HCT116 (cell line): ENCODE data around the gene KNCN. TPM values are rescaled to one million over a fixed set of nuclear protein-coding genes. Genes with fewer than 3 reads are reported as not detected.

Experiments used
- ATAC-seq: fragments of 200-7000 bp; cut with Tn5 transposase; 2 replicates; pipeline ENCODE4 v1.9.1; 2020; ENCODE audit warnings: mild to moderate bottlenecking, moderate library complexity
- BruUV-seq: library from RNA; stranded (reverse); fragments of 400-500 nt; replicated peaks from 2 replicates; lab custom pipeline; 2021; lab: Mats Ljungman, UMichigan
- CTCF ChIA-PET: fragments of 300-600 bp; sonication (Branson Sonifier 250); formaldehyde crosslinking; loops from one replicate; lab custom pipeline; 2021; ENCODE audit warnings: antibody characterized with exemption; lab: Charles Lee
- POLR2A ChIA-PET: fragments of 300-600, 350-600 bp; sonication (Branson Sonifier 250); formaldehyde crosslinking; loops from one replicate; lab custom pipeline; 2021; ENCODE audit warnings: antibody characterized with exemption; lab: Charles Lee
- RAD21 ChIA-PET, 2 experiments: fragments of 300-600 bp; sonication (Branson Sonifier 250); formaldehyde crosslinking; loops; one replicate each; lab custom pipeline; 2023; ENCODE audit warnings: low total read pairs in 2 of 2; ENCODE audit not compliant: uncharacterized antibody in 2 of 2, unreplicated experiment in 2 of 2, low non-redundant PET in 1 of 2; lab: Charles Lee
- DNase-seq: peaks from one replicate; pipeline ENCODE4 v3.0.0-alpha.2; 2010; ENCODE audit warnings: low read depth, low spot score
- H2AFZ ChIP-seq: fragments of 200-600 bp; shearing (Covaris generic), sonication (generic); 2 replicates; pipeline ENCODE4 v1.6.1; 2017; ENCODE audit warnings: low read depth, mixed run types, mixed read lengths, antibody characterized with exemption, low read length; ENCODE audit not compliant: poor library complexity, severe bottlenecking
- H3K27ac ChIP-seq: 2 replicates; pipeline ENCODE4 v1.5.1; 2012; ENCODE audit warnings: low read depth, low read length
- H3K27me3 ChIP-seq: fragments of 200-600 bp; sonication (generic); 2 replicates; pipeline ENCODE4 v1.6.1; 2016; ENCODE audit warnings: mixed run types, low read length, mixed read lengths; ENCODE audit not compliant: insufficient read depth
- H3K36me3 ChIP-seq, 2 experiments: fragments of 200-500 bp in 1 of 2; fragments of 200-600 bp in 1 of 2; sonication (Bioruptor generic) in 1 of 2; sonication (generic) in 1 of 2; 2 replicates each; pipeline versions ENCODE4 v1.5.1 to v1.6.1; 2014 to 2016; ENCODE audit warnings: low read length in 2 of 2, inconsistent platforms in 1 of 2, mixed read lengths in 1 of 2, mixed run types in 1 of 2; ENCODE audit not compliant: insufficient read depth in 2 of 2, control insufficient read depth in 1 of 2
- H3K4me1 ChIP-seq, 2 experiments: fragments of 200-600 bp in 1 of 2; sonication (generic) in 1 of 2; 2 replicates each; pipeline versions ENCODE4 v1.5.1 to v1.6.1; 2012 to 2017; ENCODE audit warnings: low read length in 2 of 2, inconsistent platforms in 1 of 2, mild to moderate bottlenecking in 1 of 2, mixed read lengths in 1 of 2, mixed run types in 1 of 2, moderate library complexity in 1 of 2; ENCODE audit not compliant: insufficient read depth in 2 of 2, control insufficient read depth in 1 of 2
- H3K4me2 ChIP-seq: fragments of 200-600 bp; sonication (generic); 2 replicates; pipeline ENCODE4 v1.6.1; 2017; ENCODE audit warnings: mixed run types, low read length, mixed read lengths
- H3K4me3 ChIP-seq, 2 experiments: fragments of 200-600 bp in 1 of 2; sonication (generic) in 1 of 2; replicated peaks in 1 of 2; 2 replicates each; pipeline ENCODE4 v1.5.1; 2011 to 2016; ENCODE audit warnings: low read length in 2 of 2, control low read depth in 1 of 2, low read depth in 1 of 2, mild to moderate bottlenecking in 1 of 2, mixed read lengths in 1 of 2, mixed run types in 1 of 2
- H3K79me2 ChIP-seq: fragments of 200-600 bp; sonication (generic); 2 replicates; pipeline ENCODE4 v1.6.1; 2017; ENCODE audit warnings: mild to moderate bottlenecking, mixed run types, low read length, moderate library complexity, mixed read lengths; ENCODE audit not compliant: insufficient read depth
- H3K9ac ChIP-seq: fragments of 200-600 bp; sonication (generic); 2 replicates; pipeline ENCODE4 v1.6.1; 2016; ENCODE audit warnings: low read length, mixed read lengths
- H3K9me2 ChIP-seq: fragments of 200-600 bp; sonication (generic), shearing (Covaris generic); 2 replicates; pipeline ENCODE4 v1.6.1; 2017; ENCODE audit warnings: mixed run types, mild to moderate bottlenecking, moderate library complexity; ENCODE audit not compliant: insufficient read depth
- H3K9me3 ChIP-seq, 2 experiments: fragments of 200-500 bp in 1 of 2; fragments of 200-600 bp in 1 of 2; sonication (Bioruptor generic) in 1 of 2; sonication (generic) in 1 of 2; 2 replicates each; pipeline ENCODE4 v1.6.1; 2014 to 2017; ENCODE audit warnings: low read length in 2 of 2, mixed read lengths in 2 of 2, inconsistent platforms in 1 of 2, low read depth in 1 of 2, mild to moderate bottlenecking in 1 of 2, mixed run types in 1 of 2, moderate library complexity in 1 of 2; ENCODE audit not compliant: control insufficient read depth in 1 of 2, insufficient read depth in 1 of 2
- H4K20me1 ChIP-seq: fragments of 200-600 bp; sonication (generic), shearing (Covaris generic); 2 replicates; pipeline ENCODE4 v1.6.1; 2017; ENCODE audit warnings: mixed run types, mild to moderate bottlenecking, moderate library complexity; ENCODE audit not compliant: insufficient read depth
- SP1 ChIP-seq: IDR thresholded peaks from 2 replicates; pipeline ENCODE4 v1.6.1; 2012; ENCODE audit warnings: low read depth
- intact Hi-C: fragments of 100-400 bp; cut with micrococcal nuclease; formaldehyde crosslinking; loops from 2 replicates; pipeline ENCODE4 v1.10.0; 2022
- total RNA-seq: library from RNA; stranded (reverse); gene quantifications from one replicate; pipeline ENCODE4 v1.2.1, GENCODE V29; 2021; ENCODE audit not compliant: unreplicated experiment
- TF ChIP-seq, protein P1 (sequence below), 3 experiments: fragments of 200-600 bp in 1 of 3; sonication (generic) in 1 of 3; IDR thresholded peaks in 2 of 3; conservative IDR thresholded peaks in 1 of 3; 2 replicates each; pipeline ENCODE4 v1.5.1; 2012 to 2017; ENCODE audit warnings: low read depth in 2 of 3, low read length in 2 of 3, antibody characterized with exemption in 1 of 3, borderline replicate concordance in 1 of 3, control low read depth in 1 of 3, mild to moderate bottlenecking in 1 of 3, mixed read lengths in 1 of 3, mixed run types in 1 of 3, moderate library complexity in 1 of 3; ENCODE audit not compliant: insufficient read depth in 1 of 3

Gene KNCN
- total RNA-seq, 1 experiment from 2014 or later, result not detected

DNA sequence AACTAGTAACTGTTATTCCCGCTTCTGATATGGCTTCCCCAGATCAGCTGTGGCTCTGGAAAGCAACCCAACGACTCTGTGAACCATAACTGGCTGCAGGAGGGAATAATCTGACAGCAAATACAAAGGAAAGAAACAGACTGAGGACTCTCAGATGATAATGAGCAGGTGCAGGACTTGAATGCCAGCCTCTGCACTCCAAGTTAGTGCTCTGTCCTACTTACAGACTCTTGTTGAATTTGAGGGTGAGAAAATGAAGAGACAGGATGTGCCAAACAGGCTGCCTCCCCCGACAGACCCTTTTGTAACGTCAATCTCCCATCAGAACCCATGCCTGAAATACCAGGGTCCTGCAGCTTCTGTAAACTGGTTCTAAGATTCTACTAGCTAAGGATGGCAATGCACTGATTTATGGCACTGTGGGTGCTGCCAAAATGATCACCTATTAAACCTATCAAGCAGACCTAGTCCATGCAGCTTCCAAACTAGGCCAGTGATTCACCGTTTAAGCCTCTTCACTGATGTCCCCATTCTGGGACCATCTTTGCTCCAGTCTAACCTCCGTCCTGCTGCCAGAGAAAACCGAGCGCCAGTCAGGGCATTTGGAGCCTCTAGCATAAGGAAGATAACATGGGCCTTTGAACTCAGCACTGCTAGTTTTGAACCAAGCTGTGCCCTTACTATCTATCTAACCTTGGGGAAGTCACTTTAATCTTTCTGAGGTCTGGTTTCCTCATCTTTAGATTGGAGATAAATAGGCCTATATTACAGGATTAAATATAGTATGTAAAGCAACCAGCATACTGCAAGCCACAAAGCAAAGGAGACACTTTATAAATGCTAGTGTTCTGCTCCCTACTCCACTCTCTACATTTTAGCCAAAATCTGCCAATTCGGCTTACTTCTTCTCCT, 47.9 kb upstream of the KNCN start (continued):
- TF ChIP-seq, protein P1, sequence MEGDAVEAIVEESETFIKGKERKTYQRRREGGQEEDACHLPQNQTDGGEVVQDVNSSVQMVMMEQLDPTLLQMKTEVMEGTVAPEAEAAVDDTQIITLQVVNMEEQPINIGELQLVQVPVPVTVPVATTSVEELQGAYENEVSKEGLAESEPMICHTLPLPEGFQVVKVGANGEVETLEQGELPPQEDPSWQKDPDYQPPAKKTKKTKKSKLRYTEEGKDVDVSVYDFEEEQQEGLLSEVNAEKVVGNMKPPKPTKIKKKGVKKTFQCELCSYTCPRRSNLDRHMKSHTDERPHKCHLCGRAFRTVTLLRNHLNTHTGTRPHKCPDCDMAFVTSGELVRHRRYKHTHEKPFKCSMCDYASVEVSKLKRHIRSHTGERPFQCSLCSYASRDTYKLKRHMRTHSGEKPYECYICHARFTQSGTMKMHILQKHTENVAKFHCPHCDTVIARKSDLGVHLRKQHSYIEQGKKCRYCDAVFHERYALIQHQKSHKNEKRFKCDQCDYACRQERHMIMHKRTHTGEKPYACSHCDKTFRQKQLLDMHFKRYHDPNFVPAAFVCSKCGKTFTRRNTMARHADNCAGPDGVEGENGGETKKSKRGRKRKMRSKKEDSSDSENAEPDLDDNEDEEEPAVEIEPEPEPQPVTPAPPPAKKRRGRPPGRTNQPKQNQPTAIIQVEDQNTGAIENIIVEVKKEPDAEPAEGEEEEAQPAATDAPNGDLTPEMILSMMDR (IDR thresholded peaks at IDR 0.05 in 2 of 3, conservative IDR thresholded peaks at IDR 0.05 in 1 of 3; ENCODE audit: borderline replicate concordance in 1 of 3, insufficient read depth in 1 of 3, low read depth in 2 of 3, low read length in 2 of 3), result no peak

DNA sequence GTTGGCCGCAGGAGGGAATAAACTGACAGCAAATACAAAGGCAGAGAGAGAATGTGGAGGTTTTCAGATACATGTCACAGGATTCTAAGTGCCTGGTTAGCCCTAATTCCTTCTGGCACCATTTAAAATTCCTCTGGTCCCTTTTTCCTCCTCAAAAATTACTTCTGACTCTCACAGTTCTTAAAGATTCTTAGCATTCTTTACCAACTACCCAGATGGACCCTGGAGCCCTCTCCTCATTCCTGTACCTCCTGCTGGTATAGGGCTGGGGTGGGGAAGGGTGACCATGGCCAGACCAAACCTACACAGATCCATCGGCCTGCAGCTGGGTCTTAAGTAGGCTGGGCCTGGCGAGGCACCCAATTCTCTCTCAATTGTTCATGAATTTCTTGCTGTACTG, 45.4 kb upstream of the KNCN start:
- ChIA-PET RAD21 (no interaction called here), POLR2A (no interaction called here), CTCF (no interaction called here)
- Histone ChIP-seq H3K4me1 (no peaks in the 10 kb centered on the region), H3K36me3 (peaks cover 8 to 14% of the 10 kb centered on the region in 2 experiments; a peak in 2 of 4 replicates), H3K79me2 (no peaks in the 10 kb centered on the region; the same call in 1 of the 2 replicates), H3K4me3 (no peak overlapping the region), H4K20me1 (no peaks in the 10 kb centered on the region), H3K9me3 (no peaks in the 10 kb centered on the region), H3K27me3 (no peaks in the 10 kb centered on the region), H2AFZ (no peak overlapping the region), H3K4me2 (no peak overlapping the region), H3K9ac (no peak overlapping the region), H3K27ac (no peak overlapping the region), H3K9me2 (no peaks in the 10 kb centered on the region)
- no peak for DNase-seq
- no peak for ATAC-seq
- no TSS peak for BruUV-seq
- intact Hi-C loops, result no loop called here
- TF ChIP-seq, protein P1 (IDR thresholded peaks at IDR 0.05 in 2 of 3, conservative IDR thresholded peaks at IDR 0.05 in 1 of 3; ENCODE audit: borderline replicate concordance in 1 of 3, insufficient read depth in 1 of 3, low read depth in 2 of 3, low read length in 2 of 3), result no peak
- no peak for TF ChIP-seq SP1
